HUES64 (cell line): Measurements from ENCODE around the gene PNP.
A peak's percentile ranks its signal among the peaks of the same experiment; 100 is the strongest.
"Not testable (repeated sequence)": the region's sequence is repeated elsewhere in the genome, so short reads cannot be mapped to it uniquely, and the experiment has no call there.

Source experiments
- H3K27ac ChIP-seq: 2 replicates; pipeline ENCODE4 v1.7.0; 2013; ENCODE audit warnings: low read depth, low read length, inconsistent platforms
- H3K27me3 ChIP-seq: 2 replicates; pipeline ENCODE4 v1.6.1; 2013; ENCODE audit warnings: mild to moderate bottlenecking, low read length; ENCODE audit not compliant: insufficient read depth
- H3K36me3 ChIP-seq: 2 replicates; pipeline ENCODE4 v1.6.1; 2013; ENCODE audit warnings: mild to moderate bottlenecking, low read length; ENCODE audit not compliant: insufficient read depth
- H3K4me1 ChIP-seq: 2 replicates; pipeline ENCODE4 v1.6.1; 2013; ENCODE audit warnings: mild to moderate bottlenecking, low read length, moderate library complexity; ENCODE audit not compliant: insufficient read depth
- H3K4me3 ChIP-seq: 2 replicates; pipeline ENCODE4 v1.5.1; 2013; ENCODE audit warnings: mild to moderate bottlenecking, low read length, moderate library complexity
- H3K9ac ChIP-seq: 2 replicates; pipeline ENCODE4 v1.6.1; 2013; ENCODE audit warnings: mild to moderate bottlenecking, low read depth, low read length
- H3K9me3 ChIP-seq: 2 replicates; pipeline ENCODE4 v1.6.1; 2013; ENCODE audit warnings: low read depth, low read length; ENCODE audit not compliant: insufficient read depth
- WGBS: fragments of 150-250, 120-280 bp; methylation state at CpG from one replicate; pipeline ENCODE4 v1.1.7; 2013; ENCODE audit warnings: missing lambda C conversion rate; 5-methylcytosine and 5-hydroxymethylcytosine counted together

PNP gene

GRCh38 chr14:20435582-20436362 is 33.4 kb upstream of the PNP start, which contains the start of gene KLHL33:
Gene KLHL33 (minus strand): TSS chr14:20436166. CDS start chr14:20435811, 355 bp downstream.
- no peaks in the 10 kb centered on the region for H3K9me3 ChIP-seq
- no peaks in the 10 kb centered on the region for H3K27me3 ChIP-seq

DNA sequence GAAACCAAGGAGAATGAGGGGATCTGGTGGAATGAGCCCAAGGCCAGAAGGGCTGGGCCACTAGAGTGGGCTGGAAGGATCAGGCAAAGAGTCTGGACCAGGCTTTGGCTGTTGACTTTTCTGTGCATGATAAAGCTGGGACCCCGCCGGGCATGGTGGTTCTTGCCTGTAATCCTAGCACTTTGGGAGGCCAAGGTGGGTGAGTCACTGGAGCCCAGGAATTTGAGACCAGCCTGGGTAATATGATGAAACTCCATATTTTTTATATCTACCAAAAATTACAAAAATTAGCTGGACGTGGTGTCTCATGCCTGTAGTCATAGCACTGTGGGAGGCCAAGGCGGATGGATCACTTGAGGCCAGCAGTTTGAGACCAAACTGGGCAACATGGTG is 32.8 kb upstream of the PNP start:
- no peaks in the 10 kb centered on the region; the same call in 1 of the 2 replicates for H3K4me1 ChIP-seq

More at GRCh38 chr14:20435582-20436362, 33.4 kb upstream of the PNP start, which contains the start of gene KLHL33:
- no peaks in the 10 kb centered on the region; the same call in 1 of the 2 replicates for H3K4me1 ChIP-seq
- no peak within 1 kb of the TSS for H3K4me3 ChIP-seq
- H3K27ac ChIP-seq: no peak within 1 kb of the TSS
- H3K36me3 ChIP-seq: no peaks in the 10 kb centered on the region
- WGBS: 94% methylated on average over 17 of the region's 17 CpGs
- no peak within 1 kb of the TSS for H3K9ac ChIP-seq

GRCh38 chr14:20438664-20439063 is 30.5 kb upstream of the PNP start:
- no peaks in the 10 kb centered on the region for H3K27me3 ChIP-seq
- no peaks in the 10 kb centered on the region; the same call in 1 of the 2 replicates for H3K4me1 ChIP-seq
- H3K9ac ChIP-seq: no peak overlapping the region
- H3K36me3 ChIP-seq: no peaks in the 10 kb centered on the region
- H3K9me3 ChIP-seq: no peaks in the 10 kb centered on the region
- no peak overlapping the region for H3K27ac ChIP-seq
- 95% methylated on average over 5 of the region's 7 CpGs for WGBS
- no peak overlapping the region for H3K4me3 ChIP-seq

More for the DNA sequence above, 32.8 kb upstream of the PNP start:
- 92% methylated on average over 4 of the region's 4 CpGs for WGBS
- Histone ChIP-seq H3K9ac (no peak overlapping the region), H3K27me3 (no peaks in the 10 kb centered on the region), H3K27ac (no peak overlapping the region), H3K36me3 (no peaks in the 10 kb centered on the region), H3K9me3 (no peaks in the 10 kb centered on the region), H3K4me3 (no peak overlapping the region)

DNA sequence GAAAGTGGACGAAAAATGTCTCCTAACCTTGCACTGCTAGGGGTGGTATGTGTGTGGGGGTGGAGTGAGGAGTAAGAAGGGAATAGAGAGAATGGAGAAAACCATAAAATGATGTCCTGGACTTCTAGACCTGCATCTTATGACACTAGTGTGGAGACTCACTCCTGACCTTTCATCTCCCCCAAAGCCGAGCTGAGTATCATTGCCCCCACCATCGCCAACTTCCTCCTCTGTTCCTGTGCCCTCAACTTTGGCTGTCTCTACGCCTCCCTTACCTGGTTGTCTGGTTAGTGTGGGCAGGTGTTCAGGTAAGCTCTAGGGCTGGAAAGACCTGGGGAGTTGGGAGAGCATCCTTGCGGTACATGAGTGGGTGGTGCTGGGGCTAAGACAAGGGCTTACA is 28.7 kb upstream of the PNP start:
- H3K27me3 ChIP-seq: no peaks in the 10 kb centered on the region
- no peak overlapping the region for H3K27ac ChIP-seq
- WGBS: 95% methylated on average over 5 of the region's 5 CpGs
- no peak overlapping the region for H3K4me3 ChIP-seq
- H3K4me1 ChIP-seq: no peaks in the 10 kb centered on the region; the same call in 1 of the 2 replicates
- no peak overlapping the region for H3K9ac ChIP-seq
- peaks cover 7% of the 10 kb centered on the region for H3K36me3 ChIP-seq
- H3K9me3 ChIP-seq: no peaks in the 10 kb centered on the region

GRCh38 chr14:20440882-20441281 is 28.3 kb upstream of the PNP start:
- H3K4me1 ChIP-seq: no peaks in the 10 kb centered on the region
- WGBS: 91% methylated on average over 5 of the region's 5 CpGs
- no peaks in the 10 kb centered on the region for H3K27me3 ChIP-seq
- H3K27ac ChIP-seq: no peak overlapping the region
- H3K9ac ChIP-seq: no peak overlapping the region
- peaks cover 12% of the 10 kb centered on the region for H3K36me3 ChIP-seq
- no peak overlapping the region for H3K4me3 ChIP-seq
- no peaks in the 10 kb centered on the region for H3K9me3 ChIP-seq

DNA sequence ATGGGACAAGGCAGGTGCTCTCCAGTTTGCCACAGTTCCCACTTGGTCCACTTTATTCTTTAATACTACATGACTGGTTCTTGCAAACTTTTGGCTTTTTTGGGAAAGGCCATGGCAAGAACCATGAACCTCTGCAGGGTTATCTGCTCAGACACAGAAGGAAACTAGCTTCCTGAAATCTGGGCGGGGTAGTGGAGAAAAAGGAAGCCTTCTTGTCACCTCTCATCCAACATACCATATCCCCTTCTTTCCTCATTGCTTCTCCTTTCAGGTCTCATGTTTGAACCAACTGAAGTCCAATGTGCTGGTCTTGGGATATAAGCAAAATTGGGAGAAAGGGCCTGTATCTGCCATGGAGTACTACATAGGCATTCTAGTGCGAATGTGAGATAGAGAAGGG is 27.7 kb upstream of the PNP start:
- Histone ChIP-seq H3K27ac (no peak overlapping the region), H3K4me3 (no peak overlapping the region), H3K4me1 (no peaks in the 10 kb centered on the region), H3K9me3 (no peaks in the 10 kb centered on the region), H3K27me3 (no peaks in the 10 kb centered on the region), H3K36me3 (peaks cover 17% of the 10 kb centered on the region), H3K9ac (no peak overlapping the region)
- WGBS: 89% methylated on average over 2 of the region's 2 CpGs

DNA sequence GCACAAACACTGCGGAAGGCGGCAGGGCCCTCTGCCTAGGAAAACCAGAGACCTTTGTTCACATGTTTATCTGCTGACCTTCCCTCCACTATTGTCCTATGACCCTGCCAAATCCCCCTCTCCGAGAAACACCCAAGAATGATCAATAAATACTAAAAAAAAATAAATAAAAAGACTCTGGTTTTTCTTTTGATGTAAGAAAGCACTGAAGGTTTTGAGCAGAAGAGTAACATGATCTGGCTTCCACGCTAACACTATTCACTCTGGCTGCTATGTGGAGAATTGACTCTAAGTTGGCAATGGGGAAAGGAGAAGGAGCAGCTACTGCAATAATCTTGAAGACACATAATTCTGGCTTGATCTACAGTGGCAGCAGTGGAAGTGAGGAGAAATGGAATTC is 25.6 kb upstream of the PNP start:
- H3K4me3 ChIP-seq, H3K27ac ChIP-seq, H3K4me1 ChIP-seq, H3K9ac ChIP-seq, H3K9me3 ChIP-seq, H3K27me3 ChIP-seq: not testable (repeated sequence)
- WGBS: 100% methylated on average over 1 of the region's 4 CpGs
- peaks cover 39% of the 10 kb centered on the region for H3K36me3 ChIP-seq

- Histone ChIP-seq H3K9ac (no peak overlapping the region), H3K9me3 (no peaks in the 10 kb centered on the region), H3K27ac (no peak overlapping the region), H3K4me3 (no peak overlapping the region), H3K36me3 (peaks cover 72% of the 10 kb centered on the region), H3K4me1 (no peaks in the 10 kb centered on the region), H3K27me3 (no peaks in the 10 kb centered on the region)
- WGBS: 96% methylated on average over 5 of the region's 5 CpGs
These were observed 22.3 kb upstream of the PNP start for GRCh38 chr14:20446889-20447288.

- not testable (repeated sequence) for H3K27ac ChIP-seq, H3K4me3 ChIP-seq, H3K9me3 ChIP-seq, H3K9ac ChIP-seq, H3K4me1 ChIP-seq, H3K27me3 ChIP-seq
- peaks cover 71% of the 10 kb centered on the region for H3K36me3 ChIP-seq
- WGBS: 89% methylated on average over 8 of the region's 8 CpGs
These were observed 16.4 kb upstream of the PNP start for GRCh38 chr14:20452831-20453230.

- no peaks in the 10 kb centered on the region for H3K27me3 ChIP-seq
- H3K9me3 ChIP-seq: no peaks in the 10 kb centered on the region
- H3K27ac ChIP-seq: peak within 1 kb of the TSS; percentile 98
- under 1% methylated on average over 56 of the region's 56 CpGs for WGBS
- H3K9ac ChIP-seq: peak within 1 kb of the TSS; percentile 99
- H3K36me3 ChIP-seq: peaks cover 71% of the 10 kb centered on the region
- H3K4me1 ChIP-seq: peaks cover 9% of the 10 kb centered on the region; the same call in 1 of the 2 replicates
- H3K4me3 ChIP-seq: peak within 1 kb of the TSS; percentile 90
These were observed 14.5 kb upstream of the PNP start, which contains the start of the genes APEX1 and OSGEP for GRCh38 chr14:20454516-20455354. Gene APEX1 (plus strand): TSS chr14:20455226. CDS start chr14:20455646, 420 bp downstream. Gene OSGEP (minus strand): TSS chr14:20454812. CDS start chr14:20454683, 129 bp downstream.
